HG03442 (cell line): ENCODE measurements around the gene MRM3.
"Not testable (repeated sequence)": the region's sequence is repeated elsewhere in the genome, so short reads cannot be mapped to it uniquely, and the experiment has no call there.

Source experiments
- ATAC-seq: cut with Tn5 transposase; IDR thresholded peaks from one replicate; pipeline ENCODE4 v1.9.1; 2021; ENCODE audit warnings: mild to moderate bottlenecking, moderate library complexity; ENCODE audit not compliant: unreplicated experiment

Gene MRM3, protein sequence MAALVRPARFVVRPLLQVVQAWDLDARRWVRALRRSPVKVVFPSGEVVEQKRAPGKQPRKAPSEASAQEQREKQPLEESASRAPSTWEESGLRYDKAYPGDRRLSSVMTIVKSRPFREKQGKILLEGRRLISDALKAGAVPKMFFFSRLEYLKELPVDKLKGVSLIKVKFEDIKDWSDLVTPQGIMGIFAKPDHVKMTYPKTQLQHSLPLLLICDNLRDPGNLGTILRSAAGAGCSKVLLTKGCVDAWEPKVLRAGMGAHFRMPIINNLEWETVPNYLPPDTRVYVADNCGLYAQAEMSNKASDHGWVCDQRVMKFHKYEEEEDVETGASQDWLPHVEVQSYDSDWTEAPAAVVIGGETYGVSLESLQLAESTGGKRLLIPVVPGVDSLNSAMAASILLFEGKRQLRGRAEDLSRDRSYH

DNA sequence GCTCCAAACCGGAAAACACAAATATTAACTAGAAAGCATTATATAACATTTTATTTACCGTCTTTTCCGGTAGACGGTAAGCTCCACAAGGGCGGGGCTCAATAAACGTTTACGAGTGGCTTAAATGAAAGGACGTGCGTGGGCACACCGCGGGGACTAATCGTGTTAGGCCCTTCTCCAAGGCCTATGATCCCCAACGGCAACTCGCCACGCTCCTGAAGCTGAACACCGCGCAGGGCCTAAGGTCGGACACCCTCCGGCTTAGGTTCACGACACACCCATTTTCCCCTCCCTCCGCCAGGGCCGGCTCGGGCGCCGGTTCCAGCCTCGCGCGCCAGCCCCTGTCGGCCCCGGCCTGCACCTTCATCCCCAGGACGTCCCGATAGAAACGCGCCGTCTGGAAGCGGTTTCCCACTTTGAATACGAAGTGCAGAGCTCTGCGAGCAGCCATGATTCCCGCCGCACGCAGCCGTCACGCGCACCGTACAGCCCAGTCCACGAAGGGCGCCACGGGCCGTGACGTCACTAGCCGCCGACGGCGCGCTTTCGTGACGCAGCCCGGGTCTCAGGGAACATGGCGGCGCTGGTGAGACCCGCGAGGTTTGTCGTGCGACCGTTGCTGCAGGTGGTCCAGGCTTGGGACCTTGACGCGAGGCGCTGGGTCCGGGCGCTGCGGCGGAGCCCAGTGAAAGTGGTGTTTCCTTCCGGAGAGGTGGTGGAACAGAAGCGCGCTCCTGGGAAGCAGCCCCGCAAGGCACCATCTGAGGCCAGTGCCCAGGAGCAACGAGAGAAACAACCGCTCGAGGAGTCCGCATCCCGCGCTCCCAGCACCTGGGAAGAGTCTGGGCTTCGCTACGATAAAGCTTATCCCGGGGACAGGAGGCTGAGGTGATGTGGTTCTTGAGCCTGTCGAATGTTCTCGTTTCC is at the start of gene MRM3, which contains the start of gene GLOD4:
MRM3 (plus strand) TSS at position 549 of the 927 bp plus-strand sequence; CDS start at position 575, 26 bp downstream.
GLOD4 (minus strand) TSS at position 476 of the 927 bp plus-strand sequence; CDS start at position 451, 25 bp downstream.
- ATAC-seq: peak; percentile 87

DNA sequence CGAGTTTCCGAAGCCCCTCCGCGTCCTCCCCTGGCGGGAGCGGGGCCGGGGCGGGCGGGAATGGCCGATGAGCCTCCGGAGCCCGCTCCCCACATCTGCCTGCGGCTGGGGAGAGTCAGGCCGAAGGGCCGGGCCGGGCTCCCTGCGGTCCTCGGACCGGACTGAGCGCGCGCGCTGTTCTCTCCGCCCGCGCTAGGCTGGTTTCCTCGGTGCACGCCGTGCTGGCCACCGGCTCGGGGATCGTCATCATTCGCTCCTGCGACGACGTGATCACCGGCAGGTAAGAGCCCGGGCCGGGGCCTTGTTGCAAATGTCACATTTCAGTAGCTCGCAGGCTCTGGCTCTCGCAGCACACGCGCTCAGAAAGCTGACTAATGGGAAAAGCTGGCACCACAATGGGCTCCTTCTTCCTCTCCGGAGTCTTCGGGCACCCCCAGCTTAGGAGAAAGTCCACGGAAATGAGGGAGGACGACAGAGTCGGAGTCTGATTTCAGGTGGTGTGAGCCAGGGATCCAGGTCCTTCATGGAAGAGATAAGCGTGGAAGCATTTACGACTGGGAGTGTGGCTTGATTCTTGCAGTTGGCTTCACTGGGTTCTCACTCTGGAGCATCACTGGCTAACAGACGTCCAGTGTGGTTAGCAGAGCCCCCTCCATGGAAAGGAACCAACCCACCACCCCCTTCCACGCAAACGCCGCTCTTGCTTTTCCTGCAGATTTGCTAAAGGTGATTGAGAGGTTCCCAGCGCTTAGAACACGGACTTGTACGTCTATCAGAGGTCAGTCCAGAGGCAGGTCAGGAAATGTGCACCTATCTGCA is 49.0 kb upstream of the MRM3 start:
- ATAC-seq: no peak

DNA sequence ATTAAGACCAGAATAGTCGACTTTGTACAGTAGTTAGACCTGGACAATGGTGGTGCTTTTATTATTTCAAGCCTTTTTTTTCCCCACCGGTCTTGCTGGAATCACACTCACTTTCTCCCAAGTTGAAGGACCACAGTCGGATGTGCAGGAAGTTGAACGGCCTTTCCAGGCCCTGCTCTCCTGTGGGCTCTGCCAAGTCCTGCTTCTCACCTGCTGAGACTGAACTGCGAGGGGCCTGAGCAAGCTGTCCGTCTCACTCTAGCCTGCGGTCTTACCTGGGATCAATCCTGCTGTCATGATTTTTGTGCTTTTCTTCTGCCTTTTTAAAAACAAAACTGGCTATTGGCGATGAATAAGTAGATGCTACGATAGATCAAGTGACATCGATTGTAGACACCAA is 48.4 kb upstream of the MRM3 start:
- ATAC-seq: no peak

DNA sequence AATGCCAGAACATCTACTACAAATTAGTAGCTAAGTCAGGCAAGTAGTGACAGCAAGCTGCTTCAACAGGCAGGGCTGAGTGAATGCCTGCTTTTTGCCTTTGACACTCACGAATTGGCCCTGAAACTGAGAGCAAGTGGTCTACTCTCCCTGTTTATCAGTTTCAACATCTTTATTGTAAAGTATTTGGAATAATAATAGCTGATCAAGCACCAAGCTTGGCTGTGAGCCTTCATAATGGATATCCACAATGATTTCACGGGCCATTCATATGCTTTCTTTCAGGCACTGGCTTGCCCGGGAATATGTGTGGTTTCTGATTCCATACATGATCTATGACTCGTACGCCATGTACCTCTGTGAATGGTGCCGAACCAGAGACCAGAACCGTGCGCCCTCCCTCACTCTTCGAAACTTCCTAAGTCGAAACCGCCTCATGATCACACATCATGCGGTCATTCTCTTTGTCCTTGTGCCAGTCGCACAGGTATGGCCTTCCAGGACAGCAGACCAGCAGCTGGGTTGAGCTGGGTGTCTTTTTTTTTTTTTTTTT is 44.5 kb upstream of the MRM3 start:
- no peak for ATAC-seq

DNA sequence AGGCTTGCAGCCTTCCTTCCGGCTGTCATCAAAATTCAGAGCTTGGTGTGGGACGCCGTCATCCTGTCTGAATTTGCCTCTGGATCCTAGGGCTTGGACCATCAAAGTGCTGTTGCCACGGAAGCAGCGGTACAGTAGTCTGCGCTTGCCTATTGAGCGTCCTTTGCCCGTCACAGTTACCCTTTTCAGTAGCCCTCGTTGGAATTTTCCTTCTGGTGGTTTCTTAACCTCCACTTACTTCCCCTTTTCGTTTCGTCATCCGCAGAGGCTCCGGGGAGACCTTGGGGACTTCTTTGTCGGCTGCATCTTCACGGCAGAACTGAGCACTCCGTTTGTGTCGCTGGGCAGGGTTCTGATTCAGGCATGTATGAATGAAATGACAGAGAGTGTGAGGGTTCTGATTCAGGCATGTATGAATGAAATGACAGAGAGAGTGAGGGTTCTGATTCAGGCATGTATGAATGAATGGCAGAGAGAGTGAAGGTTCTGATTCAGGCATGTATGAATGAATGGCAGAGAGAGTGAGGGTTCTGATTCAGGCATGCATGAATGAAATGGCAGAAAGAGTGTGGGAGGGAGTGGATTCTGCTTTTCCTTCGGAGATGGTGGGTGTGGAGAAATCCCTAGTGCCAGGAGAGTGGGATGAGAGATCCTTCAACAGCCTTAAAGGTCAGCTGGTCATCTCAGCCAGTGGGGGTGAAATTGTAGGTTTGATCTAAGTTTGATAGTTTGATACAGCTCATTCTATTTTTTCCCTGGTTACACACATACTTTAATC is 41.7 kb upstream of the MRM3 start:
- ATAC-seq: peak; percentile 69

DNA sequence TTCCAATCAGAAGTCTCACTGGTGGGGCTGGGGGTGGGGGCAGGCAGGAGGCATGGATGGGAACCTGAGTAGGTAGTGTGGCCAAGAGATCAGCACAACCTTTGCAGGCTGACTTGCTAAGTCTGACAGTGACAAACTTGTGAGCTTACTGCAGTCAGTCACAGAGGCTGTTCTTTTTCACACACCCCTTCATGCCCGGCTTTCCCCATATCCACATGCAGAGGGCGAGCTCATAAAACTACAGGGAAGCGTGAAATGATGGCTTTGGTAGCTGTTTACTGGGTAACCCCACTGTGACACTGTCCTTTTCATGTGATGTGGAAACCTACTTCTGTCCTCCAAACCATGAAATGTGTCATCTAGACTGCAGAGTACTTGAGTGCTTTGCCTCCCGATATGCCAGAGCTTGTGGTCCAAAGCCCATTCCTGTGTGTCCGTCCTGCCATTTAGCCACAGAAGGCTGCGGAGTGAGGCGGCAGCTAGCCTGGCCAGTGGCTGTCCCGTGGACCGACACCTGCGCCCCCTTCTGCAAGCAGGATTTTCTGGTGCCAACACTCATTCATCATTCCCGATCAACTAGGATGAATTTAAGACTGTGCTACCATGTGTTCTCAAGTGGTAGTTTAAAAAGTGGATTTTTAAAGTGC is 39.9 kb upstream of the MRM3 start:
- no peak for ATAC-seq

DNA sequence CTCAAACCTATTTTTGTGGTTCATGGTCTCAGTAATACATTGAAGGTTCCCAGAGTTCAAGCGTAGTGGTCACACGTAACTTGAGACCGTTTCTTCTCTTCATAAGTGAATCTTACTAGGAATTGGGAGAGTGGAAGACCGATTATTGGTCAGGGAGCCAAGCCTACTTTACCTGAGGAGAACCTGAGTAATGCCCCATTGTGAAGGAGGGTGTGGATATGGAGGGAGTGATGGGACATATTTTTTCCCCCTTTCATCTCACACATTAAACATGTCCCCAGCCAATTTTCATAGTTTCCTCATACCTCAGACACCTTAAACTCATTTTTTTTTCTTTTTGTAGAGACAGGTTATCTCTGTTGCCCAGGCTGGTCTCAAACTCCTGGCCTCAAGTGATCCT is 39.0 kb upstream of the MRM3 start:
- ATAC-seq: no peak

DNA sequence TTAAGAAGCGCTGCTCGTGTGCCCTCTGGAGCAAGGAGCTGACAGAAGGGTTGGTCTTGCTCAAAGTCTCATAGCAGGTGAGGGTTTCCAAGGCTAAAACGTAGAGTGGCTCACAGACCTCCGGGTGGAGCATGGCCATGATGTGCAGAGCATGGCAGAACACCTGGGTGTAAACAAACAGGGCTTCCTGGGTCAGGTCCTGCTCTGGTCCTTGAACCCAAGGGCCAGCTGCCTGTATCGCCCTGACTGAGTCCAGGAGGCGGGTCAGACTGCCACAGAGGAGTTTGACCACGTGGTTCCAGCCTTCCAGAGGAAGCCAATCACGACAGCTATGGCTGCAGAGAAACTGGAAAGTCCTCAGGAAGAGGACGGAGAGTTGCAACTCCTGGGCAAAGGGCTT is 37.2 kb upstream of the MRM3 start:
- ATAC-seq: no peak

DNA sequence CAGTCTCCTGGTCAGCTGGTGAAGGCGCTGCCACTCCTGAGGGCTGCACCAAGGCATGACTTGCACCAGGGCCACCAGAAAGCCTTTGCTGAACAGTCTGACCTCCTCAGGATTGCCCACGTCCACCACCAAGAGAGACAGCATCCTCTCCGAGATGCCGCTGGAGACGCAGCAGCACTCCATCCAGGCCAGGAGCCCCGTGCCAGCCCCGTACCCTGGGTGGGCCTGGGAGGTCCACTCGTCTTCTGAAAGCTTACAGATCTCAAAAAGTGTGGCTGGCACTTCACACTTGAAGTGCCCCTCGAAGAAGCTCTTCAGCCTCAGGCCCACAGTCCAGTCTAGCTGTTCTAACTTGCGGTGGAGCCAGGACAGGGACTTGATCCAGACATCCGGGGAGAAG is 36.7 kb upstream of the MRM3 start:
- no peak for ATAC-seq

DNA sequence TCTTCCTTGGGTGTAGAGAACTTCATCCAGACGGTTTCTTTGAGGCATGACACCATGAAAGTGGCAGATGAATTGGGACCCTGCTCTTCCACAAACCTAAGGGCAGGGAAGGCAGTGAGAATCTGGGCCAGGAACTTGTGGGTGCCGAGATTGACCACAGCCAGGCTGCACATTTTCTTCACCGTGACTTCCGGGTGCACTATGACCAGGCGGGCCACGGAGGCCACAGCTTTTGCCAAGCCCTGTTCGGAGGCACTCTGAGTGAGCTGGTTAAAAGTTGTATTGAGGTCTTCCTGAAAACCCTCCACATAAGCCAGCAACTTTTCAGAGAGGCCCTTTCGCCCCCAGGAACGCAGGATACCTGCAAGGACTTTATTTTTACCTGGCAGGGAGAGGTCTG is 36.0 kb upstream of the MRM3 start:
- ATAC-seq: no peak

DNA sequence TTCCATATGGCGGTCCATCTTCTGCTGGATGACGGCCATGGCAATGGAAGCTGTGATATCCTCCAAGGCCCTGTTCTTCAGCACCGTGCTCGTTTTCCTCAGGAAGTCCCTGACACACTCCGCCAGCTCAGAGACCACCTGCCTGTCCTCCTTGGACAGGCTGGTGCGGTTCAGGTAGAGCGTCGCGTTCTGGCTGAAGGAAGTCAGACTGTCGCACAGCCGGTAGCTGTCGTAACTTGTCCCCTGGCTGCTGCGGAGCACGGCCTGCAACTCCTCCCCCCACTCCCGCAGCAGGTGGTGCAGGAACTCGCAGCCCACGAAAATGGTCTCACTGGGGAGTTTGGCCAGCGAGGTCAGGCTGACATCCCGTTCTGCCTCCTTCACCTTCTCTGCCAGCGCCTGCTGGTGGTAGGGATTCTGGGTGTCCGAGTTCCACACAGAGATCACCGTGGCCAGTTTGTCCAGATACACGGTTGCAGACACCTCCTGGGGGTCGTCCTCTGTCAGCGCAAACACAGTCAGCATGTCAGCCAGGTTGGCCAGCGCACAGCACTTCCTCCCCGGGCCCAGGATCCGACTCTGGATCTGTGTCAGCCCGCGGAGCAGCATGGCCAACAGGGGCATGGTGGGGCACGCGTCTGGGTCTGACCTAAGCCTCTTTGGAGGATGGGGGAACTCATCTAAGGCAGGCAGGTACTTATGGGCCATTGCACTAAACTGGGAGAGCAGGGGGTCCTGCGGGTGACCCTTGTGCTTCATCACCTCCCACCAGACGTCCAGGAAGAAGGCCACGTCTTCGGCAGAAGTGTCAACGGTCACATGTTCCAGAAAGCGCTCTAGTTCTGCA is 35.1 kb upstream of the MRM3 start:
- no peak for ATAC-seq

DNA sequence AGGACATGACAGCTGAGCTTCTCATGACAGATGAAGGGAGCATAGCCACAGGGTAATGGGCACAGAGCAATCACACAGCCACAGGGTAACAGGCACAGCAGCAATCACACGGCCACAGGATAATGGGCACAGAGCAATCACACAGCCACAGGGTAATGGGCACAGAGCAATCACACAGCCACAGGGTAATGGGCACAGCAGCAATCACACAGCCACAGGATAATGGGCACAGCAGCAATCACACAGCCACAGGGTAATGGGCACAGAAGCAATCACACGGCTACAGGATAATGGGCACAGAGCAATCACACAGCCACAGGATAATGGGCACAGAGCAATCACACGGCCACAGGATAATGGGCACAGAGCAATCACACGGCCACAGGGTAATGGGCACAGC is 33.5 kb upstream of the MRM3 start:
- not testable (repeated sequence) for ATAC-seq

DNA sequence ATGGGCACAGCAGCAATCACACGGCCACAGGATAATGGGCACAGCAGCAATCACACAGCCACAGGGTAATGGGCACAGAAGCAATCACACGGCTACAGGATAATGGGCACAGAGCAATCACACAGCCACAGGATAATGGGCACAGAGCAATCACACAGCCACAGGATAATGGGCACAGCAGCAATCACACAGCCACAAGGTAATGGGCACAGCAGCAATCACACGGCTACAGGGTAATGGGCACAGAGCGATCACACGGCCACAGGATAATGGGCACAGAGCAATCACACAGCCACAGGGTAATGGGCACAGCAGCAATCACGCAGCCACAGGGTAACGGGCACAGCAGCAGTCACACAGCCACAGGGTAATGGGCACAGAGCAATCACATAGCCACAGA is 32.8 kb upstream of the MRM3 start:
- not testable (repeated sequence) for ATAC-seq

DNA sequence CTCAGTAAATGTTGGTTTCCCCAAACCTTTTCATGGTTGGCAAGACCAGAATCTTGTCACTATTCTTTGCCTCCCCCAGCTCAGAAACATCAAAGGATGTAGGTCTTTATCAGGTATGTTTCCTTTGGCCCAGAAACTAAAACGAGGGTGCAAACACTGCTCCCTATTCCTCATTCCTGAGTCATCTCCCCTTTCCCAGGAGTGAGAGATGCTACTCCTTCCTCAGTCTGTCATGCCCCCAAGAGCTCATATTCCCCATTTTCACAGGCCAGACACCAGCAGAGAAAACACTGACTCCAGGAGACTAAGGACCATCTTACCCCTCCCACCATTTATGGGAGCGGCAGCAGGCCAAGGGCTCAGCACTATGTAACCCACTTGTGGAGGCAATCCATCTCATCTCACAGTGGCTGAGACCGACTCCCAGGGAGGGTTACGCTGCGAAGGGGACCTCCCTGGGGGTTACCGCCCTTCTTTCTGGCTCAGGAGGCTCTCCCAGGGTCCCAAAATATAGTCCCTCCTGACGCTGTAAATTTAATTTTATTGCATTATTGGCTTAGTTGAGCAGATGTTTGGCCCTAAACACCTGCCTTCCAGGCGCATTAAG is 31.6 kb upstream of the MRM3 start:
- ATAC-seq: no peak

DNA sequence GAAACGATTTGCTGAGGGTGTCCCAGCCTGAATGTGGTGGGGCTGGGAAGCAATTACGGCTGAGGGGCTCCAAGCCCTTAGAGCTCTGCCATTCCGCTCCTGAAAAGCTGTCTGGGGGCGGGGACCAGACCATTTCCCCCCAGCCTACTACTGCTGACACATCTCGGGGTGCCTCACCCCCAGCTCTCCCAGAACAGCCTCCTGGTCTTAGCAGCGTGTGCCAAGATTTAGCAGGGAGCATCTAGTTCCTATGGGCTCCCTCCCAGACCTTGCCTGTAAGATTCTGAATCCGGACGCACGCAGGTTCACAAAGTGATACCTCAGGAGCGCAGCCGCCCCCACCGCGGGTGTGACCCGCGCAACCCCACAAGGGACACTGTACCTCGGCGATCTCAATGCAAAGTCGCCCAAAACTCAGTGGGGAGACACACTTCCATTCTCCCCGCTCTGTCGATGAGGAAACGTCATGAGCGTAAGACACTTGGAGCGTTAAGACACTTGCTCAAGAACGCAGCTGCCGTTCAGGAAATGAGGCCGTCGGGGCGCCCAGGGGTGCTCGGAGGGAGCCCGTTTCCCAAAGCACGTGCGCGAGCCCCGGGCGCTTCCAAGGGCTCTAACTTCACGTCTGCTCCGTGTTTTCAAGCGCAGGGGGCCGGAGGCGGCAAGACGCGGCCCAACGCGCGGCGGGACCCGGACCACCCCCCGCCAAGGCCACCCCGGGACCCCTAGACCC is 30.7 kb upstream of the MRM3 start:
- ATAC-seq: peak; percentile 24

DNA sequence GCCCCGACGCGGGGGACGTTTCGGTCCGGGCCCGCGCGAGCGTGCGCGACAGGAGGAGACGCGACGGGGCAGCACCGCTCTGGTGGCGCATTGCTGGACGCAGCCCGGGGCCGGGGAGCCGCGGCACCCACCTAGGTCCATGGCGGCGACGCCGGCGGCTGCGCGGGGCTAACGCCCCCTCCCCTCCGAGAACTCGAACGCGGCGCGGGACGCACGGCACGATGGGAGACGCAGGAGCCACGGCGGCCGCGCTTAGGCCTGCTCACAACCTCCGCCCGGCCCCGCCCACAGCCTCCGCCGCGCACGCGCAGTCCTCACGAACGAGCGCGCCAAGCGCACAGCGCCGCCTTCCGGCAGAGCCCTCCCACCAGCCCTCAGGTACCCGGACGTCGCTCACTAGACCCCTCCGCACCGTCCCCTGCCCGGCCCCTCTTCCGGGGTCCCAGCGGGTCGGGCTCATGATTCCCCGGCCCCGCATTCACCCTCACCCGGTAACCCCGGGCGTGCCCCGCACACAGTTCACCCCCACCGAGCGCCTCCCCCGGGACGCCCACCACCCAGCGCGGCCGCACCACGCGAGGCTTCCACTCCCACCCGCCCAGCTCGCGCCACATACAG is 30.0 kb upstream of the MRM3 start, which contains the start of gene GEMIN4:
GEMIN4 (minus strand) TSS at position 263 of the 618 bp plus-strand sequence; CDS start at position 141, 122 bp downstream.
- ATAC-seq: peak; percentile 80
